Activated gamma-delta T cell treated with Interleukin-2 at 50 U/mL for 16 hours (primary cell): ENCODE measurements around the gene ARFGAP2.
"Not testable (repeated sequence)": the region's sequence is repeated elsewhere in the genome, so short reads cannot be mapped to it uniquely, and the experiment has no call there.

Experiments
- DNase-seq: peaks from one replicate; pipeline ENCODE4 v3.0.0-alpha.2; 2020

Gene ARFGAP2

DNA sequence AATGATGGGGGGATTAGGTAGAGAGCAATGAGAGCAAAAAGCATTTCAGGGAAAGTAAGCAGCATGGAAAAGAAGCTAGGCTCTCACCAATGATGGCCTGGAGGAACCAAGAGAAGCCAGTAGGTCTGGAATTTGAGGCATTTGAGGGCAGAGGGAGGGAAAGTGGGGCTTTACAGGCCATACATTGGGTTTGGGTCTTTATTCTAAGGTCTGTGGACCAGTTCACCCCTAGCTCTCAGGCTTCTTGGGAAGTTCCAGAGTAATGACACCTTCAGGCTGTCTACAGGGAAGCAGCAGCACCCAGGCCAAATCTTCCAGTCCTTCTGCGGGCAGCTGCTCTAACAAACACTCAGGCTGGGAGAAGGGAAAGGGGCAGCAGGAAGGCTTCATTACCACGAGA lies 29.4 kb downstream of the ARFGAP2 start:
- DNase-seq = no peak

DNA sequence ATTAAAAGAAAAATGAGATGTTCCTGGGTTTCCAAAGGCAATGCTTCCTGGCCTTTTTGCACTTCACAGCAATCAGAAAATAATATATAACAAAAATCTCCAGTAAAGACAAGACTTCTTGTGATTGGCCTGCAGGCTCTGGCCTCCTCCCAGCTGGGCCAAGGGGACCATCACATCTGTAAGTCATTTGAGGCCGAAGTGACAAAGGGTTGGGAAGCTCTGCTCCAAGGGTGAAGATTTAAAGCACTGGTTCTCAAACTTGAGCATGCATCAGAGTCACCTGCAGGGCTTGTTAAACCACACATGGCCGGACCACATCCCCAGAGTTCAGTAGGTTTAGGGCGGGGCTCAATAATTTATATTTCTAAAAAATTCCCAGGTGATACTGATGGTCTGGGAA lies 32.1 kb downstream of the ARFGAP2 start:
- DNase-seq = no peak

DNA sequence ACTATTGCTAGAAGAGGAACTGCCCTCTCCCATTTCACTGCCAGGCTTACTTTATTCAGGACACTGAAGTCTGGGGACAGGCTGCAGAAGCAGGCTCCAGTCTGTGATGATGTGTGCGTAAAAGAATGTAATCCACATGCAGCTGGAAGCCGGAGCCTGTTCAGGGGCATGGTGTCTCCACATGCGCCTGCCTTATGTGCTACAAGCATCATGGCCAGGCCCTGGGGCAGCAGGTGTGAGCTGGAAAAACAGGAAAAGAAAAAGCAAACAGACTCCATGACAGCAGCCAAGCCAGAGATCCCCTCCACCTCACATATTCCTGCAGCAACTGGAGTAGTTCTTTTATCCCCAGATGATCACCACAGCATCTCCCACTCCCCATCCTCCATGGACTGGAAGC lies 33.4 kb downstream of the ARFGAP2 start:
- no peak for DNase-seq

DNA sequence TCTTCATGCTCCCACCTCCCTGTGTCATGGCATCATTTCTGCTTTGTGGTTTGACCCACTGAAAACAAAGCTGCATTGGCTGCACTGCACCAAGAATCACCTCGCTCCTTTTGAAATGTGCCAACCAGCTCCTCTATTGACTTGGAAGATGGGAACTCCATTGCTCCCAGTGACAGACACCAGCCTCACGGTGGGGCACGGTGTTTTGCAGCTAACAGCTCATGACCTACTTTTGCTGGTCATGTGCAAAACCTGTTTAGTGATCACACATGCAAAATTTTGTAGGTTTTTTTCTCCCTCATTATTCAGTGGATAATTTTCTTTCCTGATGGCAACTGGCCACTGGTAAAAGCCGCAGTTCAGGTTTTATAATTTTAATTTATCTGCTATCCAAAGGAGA lies 36.8 kb downstream of the ARFGAP2 start:
- DNase-seq = no peak

DNA sequence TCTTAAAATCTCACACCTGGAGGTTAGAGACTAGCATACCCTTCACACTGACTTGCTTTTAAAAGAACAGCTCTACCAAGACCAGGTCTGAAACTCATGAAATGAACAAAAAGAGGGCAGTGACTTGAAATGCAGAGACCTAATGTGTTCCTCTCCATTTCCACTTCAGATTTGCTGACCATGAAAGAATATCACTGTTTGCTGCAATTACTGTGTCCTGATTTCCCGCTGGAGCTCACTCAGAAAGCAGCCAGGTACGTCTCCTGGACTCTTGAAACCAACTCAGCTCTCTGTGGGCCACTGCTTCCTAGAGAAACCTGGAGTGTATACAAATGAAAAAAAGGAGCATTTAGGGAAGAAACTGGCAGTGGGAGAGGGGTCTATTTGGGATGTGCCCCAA lies 39.2 kb downstream of the ARFGAP2 start:
- no peak for DNase-seq

DNA sequence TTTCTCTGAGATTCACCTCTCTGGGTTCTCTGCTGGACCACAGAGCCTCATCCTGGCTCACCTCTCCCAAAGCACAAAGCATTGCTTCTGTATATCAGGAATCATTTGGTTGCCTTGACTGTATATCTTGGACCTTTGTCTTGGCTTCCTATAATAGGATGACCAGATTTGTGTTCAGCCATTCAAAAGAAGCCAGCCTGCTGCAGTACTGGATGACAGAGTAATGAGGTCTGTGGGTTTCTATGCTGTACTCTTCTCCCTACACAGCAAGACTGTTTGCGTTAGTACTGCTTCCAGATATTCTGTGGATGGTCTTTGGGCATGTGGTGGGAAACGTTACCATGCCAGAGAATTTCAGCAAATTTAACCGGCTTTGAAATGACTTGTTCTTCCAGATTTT lies 39.8 kb downstream of the ARFGAP2 start:
- DNase-seq = no peak

DNA sequence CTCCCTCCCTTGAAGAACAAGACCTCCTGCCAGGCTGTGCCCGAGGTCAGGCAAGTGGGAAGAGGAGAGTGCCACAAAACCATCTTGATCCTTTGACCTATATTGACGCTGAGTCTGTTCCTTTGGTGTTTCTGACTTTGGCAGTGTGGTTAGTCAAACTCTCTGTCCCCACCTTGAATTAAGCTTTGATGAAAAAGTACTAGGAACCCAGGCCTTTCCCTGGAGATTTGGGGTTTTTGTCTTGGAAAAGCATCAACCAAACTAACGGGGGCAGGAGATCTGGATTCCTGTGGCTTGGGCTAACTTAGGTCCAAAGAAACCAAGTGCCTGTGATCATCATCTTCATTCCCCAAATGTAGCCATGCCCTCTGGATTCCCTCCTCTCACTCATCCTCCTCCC lies 40.4 kb downstream of the ARFGAP2 start:
- no peak for DNase-seq

DNA sequence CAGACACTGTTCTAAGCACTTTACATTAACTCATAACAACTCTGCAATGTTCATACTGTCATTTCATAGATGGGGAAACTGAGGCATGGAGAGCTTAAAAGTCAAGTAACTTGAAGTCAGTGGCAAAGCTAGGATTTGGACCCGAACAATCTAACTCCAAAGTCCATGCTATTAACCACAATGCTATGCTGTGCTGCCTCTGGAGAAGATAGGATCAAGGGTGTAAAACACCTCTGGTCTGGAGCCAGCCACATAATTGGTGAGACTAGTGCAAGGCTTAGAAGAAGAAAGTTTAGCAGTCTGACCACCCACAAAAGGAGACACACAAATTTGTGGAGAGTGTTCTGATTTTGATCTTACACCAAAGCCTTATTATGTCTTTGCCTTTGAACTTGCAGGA lies 43.7 kb downstream of the ARFGAP2 start:
- DNase-seq = no peak

DNA sequence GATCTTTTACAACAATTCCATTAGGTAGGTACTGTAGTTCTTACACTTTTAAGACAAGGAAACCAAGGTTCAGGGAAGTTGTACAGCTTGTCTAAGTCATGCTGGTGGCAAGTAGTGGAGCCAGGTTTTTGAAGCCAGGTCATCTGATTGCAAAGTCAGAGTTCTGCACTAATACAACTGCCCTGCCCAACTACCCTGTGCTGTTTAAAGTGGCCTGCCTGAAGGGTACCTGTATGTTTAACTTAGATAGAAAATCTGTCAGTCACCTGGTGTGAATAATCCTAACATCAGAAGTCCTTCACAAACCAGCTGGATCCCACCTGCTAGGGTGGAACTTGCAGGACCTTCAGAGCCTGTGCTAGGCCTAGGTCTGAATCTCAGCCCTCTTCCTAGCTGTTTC lies 44.2 kb downstream of the ARFGAP2 start:
- DNase-seq = no peak

DNA sequence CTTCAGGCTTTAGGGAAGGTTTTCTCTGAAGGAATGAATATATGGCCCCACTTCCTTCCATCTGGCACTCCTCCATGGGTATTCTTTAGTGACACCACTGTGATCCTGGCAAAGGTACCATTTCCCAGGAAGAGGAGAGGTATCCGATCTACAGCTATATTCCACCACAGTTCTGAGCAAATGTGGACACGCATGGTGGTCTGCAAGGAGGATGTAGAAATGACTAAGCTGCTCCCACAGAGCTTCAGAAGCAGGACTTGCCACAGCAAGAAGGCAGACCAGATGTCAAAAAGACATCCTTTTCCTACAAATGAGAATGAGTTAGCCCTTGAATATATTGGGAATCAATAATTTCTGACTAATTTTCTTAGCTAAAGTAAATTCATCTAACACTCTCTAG lies 45.5 kb downstream of the ARFGAP2 start:
- DNase-seq = no peak

DNA sequence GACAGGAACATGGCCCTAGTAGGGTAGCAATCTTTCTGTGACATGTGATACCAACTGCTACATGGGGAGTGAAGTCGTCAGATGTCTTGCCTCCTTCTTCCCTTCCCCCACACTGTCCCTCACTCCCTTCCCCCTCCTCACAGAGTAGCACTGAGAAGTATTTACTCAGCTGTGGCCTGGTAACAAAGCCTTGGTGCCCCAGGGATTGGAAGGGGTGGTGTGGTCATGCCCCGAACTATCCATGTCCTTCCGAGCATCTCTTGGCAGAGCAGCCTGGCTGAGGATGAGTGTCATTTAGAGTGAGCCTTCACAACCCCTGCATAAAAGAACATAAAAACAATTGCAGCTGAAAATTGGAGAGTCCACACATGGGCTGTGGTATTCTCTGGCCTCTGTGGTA lies 46.1 kb downstream of the ARFGAP2 start:
- no peak for DNase-seq

DNA sequence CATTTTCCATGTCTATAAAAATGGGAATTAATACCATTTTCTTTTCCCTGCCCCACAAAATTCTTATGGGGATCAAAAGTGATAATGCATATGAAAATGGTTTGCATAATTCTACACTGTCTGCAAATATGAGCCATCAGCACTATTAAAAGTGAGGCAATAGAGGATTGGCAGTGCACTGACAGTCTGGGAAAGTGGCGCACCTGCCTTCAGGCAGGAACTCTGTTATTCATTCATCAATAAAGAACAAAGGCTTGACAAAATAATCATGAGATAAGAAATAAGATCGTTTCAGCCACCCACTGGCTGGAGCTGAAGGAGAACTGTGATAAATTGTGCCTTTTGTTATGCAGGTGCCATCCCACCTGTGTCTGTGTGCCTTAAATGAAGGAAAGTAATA lies 49.5 kb downstream of the ARFGAP2 start:
- no peak for DNase-seq

DNA sequence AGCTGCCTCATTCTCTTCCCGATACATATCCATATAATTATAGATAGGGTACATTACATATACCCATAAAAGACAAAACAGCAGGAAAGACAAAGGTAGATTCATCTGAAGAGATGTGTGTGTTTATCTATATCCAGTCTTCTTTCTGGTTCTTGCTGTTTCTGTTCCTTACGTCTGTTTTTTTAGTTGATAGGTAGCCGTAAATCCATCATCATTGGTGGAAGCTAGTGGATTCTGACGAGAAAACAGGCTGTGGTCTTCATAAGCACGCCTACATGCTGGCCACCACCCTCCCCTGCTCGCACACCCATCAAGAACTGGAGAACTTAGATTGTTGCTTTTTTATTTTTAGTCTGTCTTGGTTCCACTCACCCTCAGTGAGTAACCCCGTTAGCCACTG lies 51.6 kb downstream of the ARFGAP2 start:
- DNase-seq = no peak

DNA sequence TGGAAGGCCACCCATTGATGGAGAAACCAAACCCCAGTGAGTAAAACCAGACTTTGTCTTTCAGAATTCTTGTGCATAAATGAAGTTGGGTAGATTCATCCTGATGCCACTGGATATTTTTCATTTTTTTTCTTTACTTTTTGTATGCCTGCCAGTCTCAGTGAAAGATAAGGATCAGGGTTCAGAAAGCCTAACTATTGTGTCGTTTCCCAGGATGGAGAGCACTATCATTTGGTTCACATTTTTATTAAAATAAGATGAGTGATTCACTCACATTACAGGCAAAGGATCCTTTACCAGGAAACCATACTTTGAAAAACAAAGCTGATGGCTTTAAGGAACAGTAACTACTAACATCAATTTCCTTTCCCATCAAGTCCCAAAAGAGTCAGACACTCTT lies 52.0 kb downstream of the ARFGAP2 start:
- DNase-seq = no peak

DNA sequence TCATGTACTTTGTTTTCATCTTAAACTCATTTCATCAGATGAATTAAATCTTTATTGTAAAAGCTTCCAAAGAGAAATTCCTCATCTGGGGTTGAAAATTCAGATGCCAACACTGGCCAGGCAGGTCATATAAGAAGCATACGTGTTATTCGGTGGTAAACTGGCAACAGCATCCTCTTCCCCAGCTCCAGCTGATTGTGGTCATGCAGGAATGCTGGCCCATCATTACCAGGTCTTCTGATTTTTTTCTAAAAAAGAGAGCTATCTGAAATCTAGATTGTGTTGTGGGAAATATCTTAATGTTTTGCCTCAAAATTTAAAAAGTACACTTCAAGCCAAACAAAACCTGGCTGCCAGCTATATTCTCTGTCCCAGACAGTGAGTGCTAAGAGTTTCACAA lies 53.6 kb downstream of the ARFGAP2 start:
- no peak for DNase-seq

DNA sequence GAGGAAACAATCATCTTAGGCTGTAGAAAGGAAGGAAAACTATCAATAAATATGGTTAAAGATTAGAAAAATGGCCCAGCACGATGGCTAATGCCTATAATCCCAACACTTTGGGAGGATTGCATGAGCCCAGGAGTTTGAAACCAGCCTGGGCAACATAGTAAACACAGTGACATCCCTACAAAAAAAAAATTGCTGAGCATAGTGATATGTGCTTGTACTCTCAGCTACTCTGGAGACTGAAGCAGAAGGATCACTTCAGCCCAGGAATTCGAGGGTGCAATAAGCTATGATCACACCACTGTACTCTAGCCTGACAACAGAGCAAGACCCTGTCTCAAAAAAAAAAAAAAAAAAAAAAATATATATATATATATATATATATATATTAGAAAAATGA lies 54.9 kb downstream of the ARFGAP2 start:
- no peak for DNase-seq

DNA sequence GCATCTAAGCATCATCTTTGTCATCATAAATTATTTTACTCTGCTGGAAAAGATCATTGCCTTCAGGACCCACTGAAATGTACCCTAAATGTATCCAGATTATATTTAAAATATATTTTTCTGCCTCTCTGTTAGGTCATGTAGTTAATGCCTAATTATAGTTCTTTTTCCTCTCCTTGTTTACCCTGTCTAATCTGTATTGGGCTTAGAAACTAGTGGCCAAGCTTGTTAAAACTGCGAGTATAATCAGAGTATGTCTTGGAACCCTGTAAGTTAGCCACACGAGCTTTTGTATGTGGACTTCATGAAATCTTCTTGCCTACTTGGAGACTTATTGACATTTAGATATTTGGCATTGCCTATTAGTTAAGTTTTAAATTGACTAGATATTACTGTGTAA lies 55.6 kb downstream of the ARFGAP2 start:
- no peak for DNase-seq

DNA sequence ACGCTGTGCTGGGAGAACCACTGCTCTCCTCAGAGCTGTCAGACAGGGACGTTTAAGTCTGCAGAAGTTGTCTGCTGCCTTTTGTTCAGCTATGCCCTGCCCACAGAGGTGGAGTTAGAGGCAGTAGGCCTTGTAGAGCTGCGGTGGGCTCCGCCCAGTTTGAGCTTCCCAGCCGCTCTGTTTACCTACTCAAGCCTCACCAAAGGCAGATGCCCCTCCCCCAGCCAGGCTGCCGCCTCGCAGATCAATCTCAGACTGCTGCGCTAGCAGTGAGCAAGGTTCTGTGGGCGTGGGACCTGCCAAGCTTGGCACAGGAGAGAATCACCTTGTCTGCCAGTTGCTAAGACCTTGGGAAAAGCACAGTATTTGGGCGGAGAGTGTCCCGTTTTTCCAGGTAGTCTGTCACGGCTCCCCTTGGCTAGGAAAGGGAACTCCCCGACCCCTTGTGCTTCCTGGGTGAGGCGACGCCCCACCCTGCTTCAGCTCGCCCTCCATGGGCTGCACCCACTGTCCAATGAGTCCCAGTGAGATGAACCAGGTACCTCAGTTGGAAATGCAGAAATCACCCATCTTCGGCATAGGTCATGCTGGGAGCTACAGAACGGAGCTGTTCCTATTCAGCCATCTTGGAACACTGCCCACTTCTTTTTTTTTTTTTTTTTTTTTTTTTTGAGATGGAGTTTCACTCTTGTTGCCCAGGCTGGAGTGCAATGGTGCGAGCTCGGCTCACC lies 57.6 kb downstream of the ARFGAP2 start:
- not testable (repeated sequence) for DNase-seq
